Measurements from ENCODE around the gene APAF1. TPM values are rescaled to one million over a fixed set of nuclear protein-coding genes. Genes with fewer than 3 reads are reported as not detected.

Gene APAF1
- total and polyA plus RNA-seq, 2 of the 13 experiments (the other 11 are each of a cell fraction or from before 2014, with no cell fraction given) = 6.0 to 13.0 TPM

GRCh38 chr12:98736352-98737321, 91.5 kb downstream of the APAF1 start:
- intact Hi-C loops (cut with micrococcal nuclease; ENCODE audit: unreplicated experiment) = no loop called here
- H3K9ac ChIP-seq (ENCODE audit: insufficient read depth, low read depth, low read length) = no peak overlapping the region
- BruUV-seq (replicated peaks) = no TSS peak
- peaks cover 21% of the 10 kb centered on the region for H3K4me1 ChIP-seq (ENCODE audit: insufficient read depth, low read length)
- peak overlapping the region; percentile 23 for H3K27ac ChIP-seq (ENCODE audit: extremely low read length, insufficient read depth, low read length)
- H3K4me2 ChIP-seq (ENCODE audit: low read depth, low read length) = peak overlapping the region; percentile 63
- 73% methylated on average over 10 of the region's 10 CpGs for WGBS (ENCODE audit: low lambda C conversion rate)
- ChIA-PET POLR2A (interaction anchor here (1.2 kb wide), 1 partner anchor 143 kb away, joined by 4 read pairs; the partner anchor contains the start of gene SLC25A3), CTCF (ENCODE audit: low intra/inter-chr PET ratio, low total read pairs) (no interaction called here)
- peaks cover 2 to 10% of the 10 kb centered on the region in 2 experiments; a peak in 4 of 5 replicates for H3K27me3 ChIP-seq (ENCODE audit: control insufficient read depth in 1 of 2, insufficient read depth in 2 of 2, low read length in 2 of 2)
- in situ Hi-C loops (cut with HindIII; ENCODE audit: extremely low pct_ligation_motif_present, low pct_unique_long_range_greater_than_20kb) = no loop called here
- no peak overlapping the region for H2AFZ ChIP-seq (ENCODE audit: low read length)
- FAIRE-seq (peak; percentile 36), DNase-seq (ENCODE audit: low spot score) (peak; percentile 66), ATAC-seq (peak; percentile 94)
- H3K9me3 ChIP-seq (ENCODE audit: low read length) = no peaks in the 10 kb centered on the region
- H3K4me3 ChIP-seq (replicated peaks in 1 of 3; ENCODE audit: insufficient read depth in 1 of 3, low read depth in 2 of 3, low read length in 3 of 3) = no peak overlapping the region
- no peaks in the 10 kb centered on the region for H3K79me2 ChIP-seq (ENCODE audit: insufficient read depth, low read length)
- H3K36me3 ChIP-seq (replicated peaks in 1 of 2; ENCODE audit: control insufficient read depth in 1 of 2, insufficient read depth in 2 of 2, low read length in 2 of 2) = peaks cover 2 to 5% of the 10 kb centered on the region in 2 experiments; a peak in 2 of 5 replicates
- no peaks in the 10 kb centered on the region for H4K20me1 ChIP-seq (ENCODE audit: insufficient read depth, low read length)
- no peak for TF ChIP-seq ZNF790 (CRISPR knock-in tag; IDR thresholded peaks at IDR 0.05; ENCODE audit: borderline replicate concordance)
- no peak for TF ChIP-seq TBP (CRISPR knock-in tag; IDR thresholded peaks at IDR 0.05)
- TF ChIP-seq MZF1 (CRISPR knock-in tag; IDR thresholded peaks at IDR 0.05; ENCODE audit: borderline replicate concordance) = no peak
- TF ChIP-seq SETDB1 (CRISPR knock-in tag; IDR thresholded peaks at IDR 0.05; ENCODE audit: borderline replicate concordance) = no peak
- TF ChIP-seq FOXP4 (CRISPR knock-in tag; IDR thresholded peaks at IDR 0.05) = 0 out of 2 replicates have a peak, but pooled peaks have one; percentile 28
- no peak for TF ChIP-seq ZNF879 (CRISPR knock-in tag; IDR thresholded peaks at IDR 0.05)
- TF ChIP-seq DNMT1 (CRISPR knock-in tag; IDR thresholded peaks at IDR 0.05) = no peak
- no peak for TF ChIP-seq TFAP4 (IDR thresholded peaks at IDR 0.05; ENCODE audit: borderline replicate concordance, low read depth)
- TF ChIP-seq ZNF713 (CRISPR knock-in tag; IDR thresholded peaks at IDR 0.05) = no peak
- TF ChIP-seq KAT2B (IDR thresholded peaks at IDR 0.05; ENCODE audit: borderline replicate concordance, low read depth, low read length) = no peak
- TF ChIP-seq FOXA3 (CRISPR knock-in tag; IDR thresholded peaks at IDR 0.05) = peak; percentile 58
- TF ChIP-seq AGO2 (optimal IDR thresholded peaks at IDR 0.05; ENCODE audit: low read depth, low read length) = no peak
- no peak for TF ChIP-seq ZNF546 (CRISPR knock-in tag; conservative IDR thresholded peaks at IDR 0.05)
- TF ChIP-seq ZNF761 (CRISPR knock-in tag; conservative IDR thresholded peaks at IDR 0.05) = no peak
- TF ChIP-seq ZFP1 (CRISPR knock-in tag; IDR thresholded peaks at IDR 0.05) = no peak
- no peak for TF ChIP-seq ATRX (CRISPR knock-in tag; IDR thresholded peaks at IDR 0.05; ENCODE audit: borderline replicate concordance)
- TF ChIP-seq GMEB1 (CRISPR knock-in tag; IDR thresholded peaks at IDR 0.05; ENCODE audit: borderline replicate concordance) = no peak
- no peak for TF ChIP-seq ZNF432 (CRISPR knock-in tag; IDR thresholded peaks at IDR 0.05; ENCODE audit: borderline replicate concordance)
